Caco-2 (cell line): Measurements from ENCODE around the gene DNAJC4. TPM values are rescaled to one million over a fixed set of nuclear protein-coding genes. Genes with fewer than 3 reads are reported as not detected.

Source experiments
- BruUV-seq: library from RNA; stranded (reverse); fragments of 400-500 nt; replicated peaks from 2 replicates; lab custom pipeline; 2021; lab: Mats Ljungman, UMichigan
- CTCF ChIA-PET: fragments of 300-600 bp; sonication (Branson Sonifier 250); formaldehyde crosslinking; loops from one replicate; lab custom pipeline; 2022; ENCODE audit warnings: antibody characterized with exemption; lab: Charles Lee
- POLR2A ChIA-PET: fragments of 300-600 bp; sonication (Branson Sonifier 250); formaldehyde crosslinking; loops from one replicate; lab custom pipeline; 2022; ENCODE audit warnings: antibody characterized with exemption; lab: Charles Lee
- DNase-seq, 2 experiments: peaks; one replicate each; pipeline versions ENCODE4 v3.0.0 to v3.0.0-alpha.2; 2020 to 2022
- H3K27me3 ChIP-seq: replicated peaks from 2 replicates; pipeline ENCODE4 v1.6.0; 2011; ENCODE audit warnings: low read length; ENCODE audit not compliant: control insufficient read depth, insufficient read depth
- H3K36me3 ChIP-seq: 2 replicates; pipeline ENCODE4 v1.5.1; 2011; ENCODE audit warnings: low read length; ENCODE audit not compliant: control insufficient read depth, insufficient read depth
- H3K4me1 ChIP-seq: fragments of 250-450 bp; sonication (Bioruptor Pico); 2 replicates; pipeline ENCODE4 v1.5.1; 2020; ENCODE audit warnings: mild to moderate bottlenecking
- H3K4me3 ChIP-seq: 2 replicates; pipeline ENCODE4 v1.5.1; 2011; ENCODE audit warnings: low read depth, mild to moderate bottlenecking, control low read depth, low read length
- H3K9me3 ChIP-seq: fragments of 250-450 bp; sonication (Bioruptor Pico); 2 replicates; pipeline ENCODE4 v1.5.1; 2020; ENCODE audit warnings: mild to moderate bottlenecking, moderate library complexity
- H3K27ac Mint-ChIP-seq: one replicate; pipeline ENCODE4 v1.8.0; 2022; ENCODE audit warnings: mixed read lengths; ENCODE audit not compliant: unreplicated experiment
- H3K27me3 Mint-ChIP-seq: one replicate; pipeline ENCODE4 v1.8.0; 2022; ENCODE audit warnings: mixed read lengths; ENCODE audit not compliant: insufficient read depth, unreplicated experiment
- H3K36me3 Mint-ChIP-seq: one replicate; pipeline ENCODE4 v1.8.0; 2022; ENCODE audit warnings: mild to moderate bottlenecking, mixed read lengths; ENCODE audit not compliant: insufficient read depth, unreplicated experiment
- H3K4me1 Mint-ChIP-seq: one replicate; pipeline ENCODE4 v1.8.0; 2022; ENCODE audit warnings: low read depth, mixed read lengths; ENCODE audit not compliant: unreplicated experiment
- H3K4me3 Mint-ChIP-seq: one replicate; pipeline ENCODE4 v1.8.0; 2022; ENCODE audit warnings: mild to moderate bottlenecking, moderate library complexity, mixed read lengths; ENCODE audit not compliant: unreplicated experiment
- H3K9me3 Mint-ChIP-seq: one replicate; pipeline ENCODE4 v1.8.0; 2022; ENCODE audit warnings: mixed read lengths; ENCODE audit not compliant: unreplicated experiment
- CTCF ChIP-seq, 2 experiments: fragments of 200-600 bp in 1 of 2; IDR thresholded peaks; 1 replicate in 1 of 2; 2 replicates in 1 of 2; pipeline versions ENCODE4 v1.5.1 to v1.8.0; 2011 to 2022; ENCODE audit warnings: antibody characterized with exemption in 1 of 2, control low read depth in 1 of 2, inconsistent platforms in 1 of 2, low read depth in 1 of 2, low read length in 1 of 2, mild to moderate bottlenecking in 1 of 2, moderate library complexity in 1 of 2; ENCODE audit not compliant: insufficient read depth in 1 of 2, severe bottlenecking in 1 of 2, unreplicated experiment in 1 of 2
- intact Hi-C: fragments of 100-400 bp; cut with micrococcal nuclease; formaldehyde crosslinking; loops from one replicate; pipeline ENCODE4 v1.10.0; 2022; ENCODE audit not compliant: unreplicated experiment
- total RNA-seq: library from RNA; stranded (reverse); gene quantifications from 2 replicates; pipeline ENCODE4 v1.2.3, GENCODE V29; 2022

Gene DNAJC4
- total RNA-seq, 1 experiment from 2014 or later, result 22.9 TPM

GRCh38 chr11:64238076-64238475 lies 7.7 kb downstream of the DNAJC4 start:
- no peak for TF ChIP-seq CTCF (IDR thresholded peaks at IDR 0.05; ENCODE audit: insufficient read depth in 1 of 2, low read depth in 1 of 2, low read length in 1 of 2, severe bottlenecking in 1 of 2, unreplicated experiment in 1 of 2)
- peaks cover 55% of the 10 kb centered on the region for H3K36me3 Mint-ChIP-seq
- Histone ChIP-seq H3K4me1 (peaks cover 30% of the 10 kb centered on the region), H3K4me3 (no peak overlapping the region), H3K36me3 (no peaks in the 10 kb centered on the region; the same call in 1 of the 2 replicates), H3K27me3 (no peaks in the 10 kb centered on the region), H3K9me3 (no peaks in the 10 kb centered on the region)
- no peak for DNase-seq
- ChIA-PET CTCF (interaction anchor here (0.5 to 1.2 kb wide), 2 partner anchors 9 to 63 kb away, joined by 3 read pairs; partner anchors contain the start of gene PPP1R14B), POLR2A (no interaction called here)
- intact Hi-C loops, result no loop called here
- no peak overlapping the region for H3K27ac Mint-ChIP-seq
- no peaks in the 10 kb centered on the region for H3K27me3 Mint-ChIP-seq
- no TSS peak for BruUV-seq
- H3K4me3 Mint-ChIP-seq, result no peak overlapping the region
- H3K9me3 Mint-ChIP-seq, result no peaks in the 10 kb centered on the region
- peaks cover 8% of the 10 kb centered on the region for H3K4me1 Mint-ChIP-seq

GRCh38 chr11:64238999-64239398 lies 8.7 kb downstream of the DNAJC4 start:
- POLR2A ChIA-PET, result interaction anchor here (0.7 kb wide), 1 partner anchor 79 kb away, joined by 5 read pairs; the partner anchor contains the start of genes PRDX5 and TRMT112
- no peaks in the 10 kb centered on the region for H3K9me3 Mint-ChIP-seq

More at GRCh38 chr11:64238999-64239398, 8.7 kb downstream of the DNAJC4 start:
- Histone ChIP-seq H3K4me3 (no peak overlapping the region), H3K4me1 (peaks cover 24% of the 10 kb centered on the region), H3K9me3 (no peaks in the 10 kb centered on the region), H3K27me3 (no peaks in the 10 kb centered on the region), H3K36me3 (peaks cover 3% of the 10 kb centered on the region; the same call in 1 of the 2 replicates)
- BruUV-seq, result no TSS peak
- no peak overlapping the region for H3K4me3 Mint-ChIP-seq
- H3K36me3 Mint-ChIP-seq, result peaks cover 58% of the 10 kb centered on the region
- H3K27me3 Mint-ChIP-seq, result no peaks in the 10 kb centered on the region
- no peak for DNase-seq
- peaks cover 15% of the 10 kb centered on the region for H3K4me1 Mint-ChIP-seq
- no peak for TF ChIP-seq CTCF (IDR thresholded peaks at IDR 0.05; ENCODE audit: insufficient read depth in 1 of 2, low read depth in 1 of 2, low read length in 1 of 2, severe bottlenecking in 1 of 2, unreplicated experiment in 1 of 2)
- CTCF ChIA-PET, result interaction anchor here (0.8 kb wide), 1 partner anchor 53 kb away, joined by 3 read pairs; the partner anchor contains the start of gene STIP1
- intact Hi-C loops, result no loop called here
- H3K27ac Mint-ChIP-seq, result no peak overlapping the region
